NCI-H82 treated with DMSO at 0.1 percent for 48 hours (cell line): ENCODE measurements around the gene IL17RD.

Experiments
- DNase-seq: peaks from one replicate; lab custom pipeline; 2025; ENCODE audit not compliant: unreplicated experiment; lab: John Stamatoyannopoulos, UW

Gene IL17RD

GRCh38 chr3:57164657-57165573 is at the start of gene IL17RD:
IL17RD (minus strand) TSS chr3:57165353; CDS start chr3:57165286, 67 bp downstream.
- peak; percentile 37 for DNase-seq

- no peak for DNase-seq
These were observed 41.3 kb upstream of the IL17RD start for GRCh38 chr3:57206423-57206822.

- no peak for DNase-seq
These were observed 34.7 kb upstream of the IL17RD start, which contains the start of gene HESX1 for GRCh38 chr3:57199895-57200297. HESX1 (minus strand) TSS chr3:57199978; CDS start chr3:57199918, 60 bp downstream.

- no peak for DNase-seq
These were observed 29.5 kb upstream of the IL17RD start for GRCh38 chr3:57194641-57195040.

- DNase-seq = no peak
These were observed 26.9 kb upstream of the IL17RD start for GRCh38 chr3:57192028-57192427.

- DNase-seq = peak; percentile 45
These were observed 19.4 kb upstream of the IL17RD start for GRCh38 chr3:57184526-57184925.

- peak; percentile 34 for DNase-seq
These were observed 14.6 kb upstream of the IL17RD start for GRCh38 chr3:57179580-57180410.

- no peak for DNase-seq
These were observed 10.9 kb upstream of the IL17RD start for GRCh38 chr3:57176045-57176444.

GRCh38 chr3:57173687-57174086 is 8.5 kb upstream of the IL17RD start:
- no peak for DNase-seq

GRCh38 chr3:57170946-57171345 is 5.8 kb upstream of the IL17RD start:
- DNase-seq = no peak

GRCh38 chr3:57169872-57170623 is 4.9 kb upstream of the IL17RD start:
- no peak for DNase-seq

GRCh38 chr3:57169108-57169507 is 4.0 kb upstream of the IL17RD start:
- no peak for DNase-seq

GRCh38 chr3:57168151-57168550 is 3.0 kb upstream of the IL17RD start:
- DNase-seq = no peak

- no peak for DNase-seq
These were observed 1.5 kb upstream of the IL17RD start for GRCh38 chr3:57166660-57167059.

GRCh38 chr3:57165641-57166040 is 488 bp upstream of the IL17RD start:
- DNase-seq = no peak

- no peak for DNase-seq
These were observed 916 bp downstream of the IL17RD start for GRCh38 chr3:57164217-57164656.

- DNase-seq = no peak
These were observed 1.4 kb downstream of the IL17RD start for GRCh38 chr3:57163751-57164150.

- no peak for DNase-seq
These were observed 3.2 kb downstream of the IL17RD start for GRCh38 chr3:57161915-57162314.

- DNase-seq = no peak
These were observed 4.2 kb downstream of the IL17RD start for GRCh38 chr3:57160765-57161538.

GRCh38 chr3:57160076-57160764 is 4.9 kb downstream of the IL17RD start:
- no peak for DNase-seq
